Activated T-cell treated with anti-CD3 and anti-CD28 coated beads, Interleukin-2, amount 50 U/mL, for 72 hours (primary cell): Measurements from ENCODE around the gene GRB10. TPM values are rescaled to one million over a fixed set of nuclear protein-coding genes. Genes with fewer than 3 reads are reported as not detected.
A peak's percentile ranks its signal among the peaks of the same experiment; 100 is the strongest.

Experiments
- ATAC-seq, 2 donors: fragments of 150-1000 bp; cut with Tn5 transposase; replicated peaks in 1 of 2; 2 replicates each; pipeline ENCODE4 v1.10.0; 2021; ENCODE audit warnings: moderate library complexity in 2 of 2, mild to moderate bottlenecking in 1 of 2
- DNase-seq, 2 donors: peaks; one replicate each; pipeline ENCODE4 v3.0.0; 2021 to 2022; ENCODE audit warnings: mixed read lengths in 1 of 2
- H3K27ac Mint-ChIP-seq: one replicate; pipeline ENCODE4 v1.8.0; 2022; ENCODE audit warnings: mild to moderate bottlenecking, moderate library complexity, mixed read lengths
- H3K27me3 Mint-ChIP-seq: one replicate; pipeline ENCODE4 v1.8.0; 2022; ENCODE audit warnings: low read depth, mixed read lengths
- H3K36me3 Mint-ChIP-seq, 2 donors: one replicate each; pipeline ENCODE4 v1.8.0; 2022; ENCODE audit warnings: mixed read lengths in 2 of 2, mild to moderate bottlenecking in 1 of 2; ENCODE audit not compliant: insufficient read depth in 2 of 2
- H3K4me1 Mint-ChIP-seq: one replicate; pipeline ENCODE4 v1.8.0; 2022; ENCODE audit warnings: low read depth, mixed read lengths
- H3K4me3 Mint-ChIP-seq, 2 donors: one replicate each; pipeline ENCODE4 v1.8.0; 2022; ENCODE audit warnings: mild to moderate bottlenecking in 2 of 2, mixed read lengths in 2 of 2, moderate library complexity in 2 of 2
- H3K9me3 Mint-ChIP-seq, 2 donors: one replicate each; pipeline ENCODE4 v1.8.0; 2022; ENCODE audit warnings: mixed read lengths in 2 of 2
- total RNA-seq, 2 donors: library from RNA; stranded (reverse); gene quantifications; one replicate each; pipeline ENCODE4 v1.2.3, GENCODE V29; 2022

Gene GRB10
- total RNA-seq, 2 donors from 2014 or later, result 18.4 to 21.0 TPM

GRCh38 chr7:50814166-50814565, 31.5 kb upstream of the GRB10 start:
- H3K27ac Mint-ChIP-seq, result no peak overlapping the region
- no peaks in the 10 kb centered on the region for H3K36me3 Mint-ChIP-seq
- no peak for ATAC-seq
- peaks cover 13% of the 10 kb centered on the region for H3K27me3 Mint-ChIP-seq
- H3K9me3 Mint-ChIP-seq, result no peaks in the 10 kb centered on the region
- peaks cover 5% of the 10 kb centered on the region for H3K4me1 Mint-ChIP-seq
- H3K4me3 Mint-ChIP-seq, result no peak overlapping the region
- no peak for DNase-seq

GRCh38 chr7:50812841-50813475, 30.3 kb upstream of the GRB10 start:
- no peak for DNase-seq
- ATAC-seq, result no peak
- Mint-ChIP-seq H3K4me1 (peaks cover 5% of the 10 kb centered on the region), H3K4me3 (no peak overlapping the region), H3K27ac (no peak overlapping the region), H3K9me3 (no peaks in the 10 kb centered on the region), H3K36me3 (no peaks in the 10 kb centered on the region), H3K27me3 (peaks cover 13% of the 10 kb centered on the region)

- Mint-ChIP-seq H3K4me3 (no peak overlapping the region), H3K9me3 (no peaks in the 10 kb centered on the region), H3K27me3 (peaks cover 13% of the 10 kb centered on the region), H3K27ac (no peak overlapping the region), H3K36me3 (no peaks in the 10 kb centered on the region), H3K4me1 (peaks cover 5% of the 10 kb centered on the region)
- DNase-seq, result no peak
- ATAC-seq, result no peak
These were observed 29.4 kb upstream of the GRB10 start for GRCh38 chr7:50812094-50812493.

- DNase-seq (no peak), ATAC-seq (no peak)
- H3K27me3 Mint-ChIP-seq, result no peaks in the 10 kb centered on the region
- no peak overlapping the region for H3K4me3 Mint-ChIP-seq
- no peak overlapping the region for H3K27ac Mint-ChIP-seq
- no peaks in the 10 kb centered on the region for H3K9me3 Mint-ChIP-seq
- H3K36me3 Mint-ChIP-seq, result no peaks in the 10 kb centered on the region
- H3K4me1 Mint-ChIP-seq, result peaks cover 14% of the 10 kb centered on the region
These were observed 25.7 kb upstream of the GRB10 start for GRCh38 chr7:50808282-50808888.

- ATAC-seq, result no peak
- Mint-ChIP-seq H3K9me3 (no peaks in the 10 kb centered on the region), H3K4me3 (no peak overlapping the region), H3K27ac (no peak overlapping the region), H3K4me1 (peaks cover 14% of the 10 kb centered on the region), H3K27me3 (peaks cover 1% of the 10 kb centered on the region), H3K36me3 (no peaks in the 10 kb centered on the region)
- DNase-seq, result no peak
These were observed 24.5 kb upstream of the GRB10 start for GRCh38 chr7:50807026-50807730.

GRCh38 chr7:50806143-50806542, 23.4 kb upstream of the GRB10 start:
- H3K9me3 Mint-ChIP-seq, result no peaks in the 10 kb centered on the region
- DNase-seq, result no peak
- ATAC-seq, result no peak
- peaks cover 7% of the 10 kb centered on the region for H3K27me3 Mint-ChIP-seq
- no peaks in the 10 kb centered on the region for H3K36me3 Mint-ChIP-seq
- peaks cover 14% of the 10 kb centered on the region for H3K4me1 Mint-ChIP-seq
- no peak overlapping the region for H3K27ac Mint-ChIP-seq
- no peak overlapping the region for H3K4me3 Mint-ChIP-seq

- Mint-ChIP-seq H3K9me3 (no peaks in the 10 kb centered on the region), H3K27ac (no peak overlapping the region), H3K4me3 (no peak overlapping the region), H3K4me1 (peaks cover 14% of the 10 kb centered on the region), H3K36me3 (no peaks in the 10 kb centered on the region), H3K27me3 (peaks cover 7% of the 10 kb centered on the region)
- ATAC-seq, result no peak
- DNase-seq, result no peak
These were observed 22.9 kb upstream of the GRB10 start for GRCh38 chr7:50805447-50806125.

GRCh38 chr7:50803359-50804337, 21.0 kb upstream of the GRB10 start:
- ATAC-seq, result peak; percentile 41 to 66
- Mint-ChIP-seq H3K27me3 (peaks cover 14% of the 10 kb centered on the region), H3K4me3 (no peak overlapping the region), H3K36me3 (no peaks in the 10 kb centered on the region), H3K4me1 (peaks cover 14% of the 10 kb centered on the region), H3K27ac (no peak overlapping the region), H3K9me3 (no peaks in the 10 kb centered on the region)
- DNase-seq, result no peak

GRCh38 chr7:50801907-50802306, 19.2 kb upstream of the GRB10 start:
- H3K9me3 Mint-ChIP-seq, result peaks cover 2% of the 10 kb centered on the region in 2 donors
- H3K27ac Mint-ChIP-seq, result no peak overlapping the region
- no peak for ATAC-seq
- no peak for DNase-seq
- H3K27me3 Mint-ChIP-seq, result peaks cover 14% of the 10 kb centered on the region
- no peak overlapping the region for H3K4me3 Mint-ChIP-seq
- peaks cover 14% of the 10 kb centered on the region for H3K4me1 Mint-ChIP-seq
- H3K36me3 Mint-ChIP-seq, result no peaks in the 10 kb centered on the region

GRCh38 chr7:50799873-50800272, 17.2 kb upstream of the GRB10 start:
- DNase-seq (no peak), ATAC-seq (no peak)
- peaks cover 23% of the 10 kb centered on the region for H3K27me3 Mint-ChIP-seq
- H3K4me1 Mint-ChIP-seq, result peaks cover under 1% of the 10 kb centered on the region
- H3K4me3 Mint-ChIP-seq, result no peak overlapping the region
- no peaks in the 10 kb centered on the region for H3K36me3 Mint-ChIP-seq
- H3K9me3 Mint-ChIP-seq, result peaks cover 2% of the 10 kb centered on the region in 2 donors
- H3K27ac Mint-ChIP-seq, result no peak overlapping the region

- Mint-ChIP-seq H3K4me3 (no peak overlapping the region), H3K36me3 (no peaks in the 10 kb centered on the region), H3K9me3 (peaks cover 2% of the 10 kb centered on the region in 2 donors), H3K27ac (no peak overlapping the region), H3K4me1 (no peaks in the 10 kb centered on the region), H3K27me3 (peaks cover 34% of the 10 kb centered on the region)
- DNase-seq, result no peak
- no peak for ATAC-seq
These were observed 15.4 kb upstream of the GRB10 start for GRCh38 chr7:50798126-50798525.

GRCh38 chr7:50795831-50796230, 13.1 kb upstream of the GRB10 start:
- peaks cover 2% of the 10 kb centered on the region in 2 donors for H3K9me3 Mint-ChIP-seq
- H3K4me3 Mint-ChIP-seq, result no peak overlapping the region
- peaks cover 44% of the 10 kb centered on the region for H3K27me3 Mint-ChIP-seq
- H3K36me3 Mint-ChIP-seq, result no peaks in the 10 kb centered on the region
- ATAC-seq (no peak), DNase-seq (no peak)
- peaks cover 11% of the 10 kb centered on the region for H3K4me1 Mint-ChIP-seq
- no peak overlapping the region for H3K27ac Mint-ChIP-seq
